Suprapubic skin (tissue), 3 donors: ENCODE measurements around the gene BBOF1.

ENCODE experiments used
- POLR2A ChIP-seq, 2 donors: fragments of 450-650 bp; IDR thresholded peaks; one replicate each; pipeline ENCODE4 v1.6.1; 2017; ENCODE audit warnings: antibody characterized with exemption in 2 of 2, mild to moderate bottlenecking in 2 of 2, moderate library complexity in 2 of 2
- TF ChIP-seq, protein P1 (sequence below), 2 donors: fragments of 200-600 bp in 1 of 2; fragments of 450-650 bp in 1 of 2; sonication (generic) in 1 of 2; IDR thresholded peaks; one replicate each; pipeline ENCODE4 v1.5.1; 2016 to 2019; ENCODE audit warnings: antibody characterized with exemption in 2 of 2, mild to moderate bottlenecking in 1 of 2, moderate library complexity in 1 of 2

DNA sequence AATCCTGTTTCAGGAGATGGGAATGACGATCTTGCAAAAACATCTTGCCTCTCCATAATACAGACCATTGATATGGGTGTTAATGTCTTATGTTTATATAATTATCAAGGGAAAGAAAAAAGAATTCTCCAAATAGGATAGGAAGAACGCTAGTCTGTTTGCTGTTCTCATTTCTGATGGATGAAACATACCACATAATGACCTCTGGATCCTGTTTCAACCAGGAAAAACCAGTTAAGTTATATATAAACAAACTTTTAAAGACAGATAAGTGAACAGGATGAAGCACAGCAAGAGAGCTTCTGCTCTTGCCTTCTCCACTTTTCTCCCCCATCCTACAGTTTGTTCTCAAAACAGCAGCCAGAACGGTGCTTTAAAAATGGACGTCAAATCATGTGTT is 41.3 kb upstream of the BBOF1 start:
- TF ChIP-seq POLR2A (IDR thresholded peaks at IDR 0.05), result no peak
- TF ChIP-seq, protein P1, sequence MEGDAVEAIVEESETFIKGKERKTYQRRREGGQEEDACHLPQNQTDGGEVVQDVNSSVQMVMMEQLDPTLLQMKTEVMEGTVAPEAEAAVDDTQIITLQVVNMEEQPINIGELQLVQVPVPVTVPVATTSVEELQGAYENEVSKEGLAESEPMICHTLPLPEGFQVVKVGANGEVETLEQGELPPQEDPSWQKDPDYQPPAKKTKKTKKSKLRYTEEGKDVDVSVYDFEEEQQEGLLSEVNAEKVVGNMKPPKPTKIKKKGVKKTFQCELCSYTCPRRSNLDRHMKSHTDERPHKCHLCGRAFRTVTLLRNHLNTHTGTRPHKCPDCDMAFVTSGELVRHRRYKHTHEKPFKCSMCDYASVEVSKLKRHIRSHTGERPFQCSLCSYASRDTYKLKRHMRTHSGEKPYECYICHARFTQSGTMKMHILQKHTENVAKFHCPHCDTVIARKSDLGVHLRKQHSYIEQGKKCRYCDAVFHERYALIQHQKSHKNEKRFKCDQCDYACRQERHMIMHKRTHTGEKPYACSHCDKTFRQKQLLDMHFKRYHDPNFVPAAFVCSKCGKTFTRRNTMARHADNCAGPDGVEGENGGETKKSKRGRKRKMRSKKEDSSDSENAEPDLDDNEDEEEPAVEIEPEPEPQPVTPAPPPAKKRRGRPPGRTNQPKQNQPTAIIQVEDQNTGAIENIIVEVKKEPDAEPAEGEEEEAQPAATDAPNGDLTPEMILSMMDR (IDR thresholded peaks at IDR 0.05), result no peak
